WTC11 (cell line): ENCODE results near the gene VWA7. TPM values are rescaled to one million over a fixed set of nuclear protein-coding genes. Genes with fewer than 3 reads are reported as not detected.

ENCODE experiments used
- ATAC-seq: fragments of 200-7000 bp; cut with Tn5 transposase; 2 replicates; pipeline ENCODE4 v1.10.0; 2021; ENCODE audit warnings: mild to moderate bottlenecking, moderate library complexity
- CTCF ChIA-PET: fragments of 300-600 bp; sonication (Branson Sonifier 250); formaldehyde crosslinking; loops from one replicate; lab custom pipeline; 2021; ENCODE audit warnings: antibody characterized with exemption; lab: Charles Lee
- POLR2A ChIA-PET: fragments of 350-600 bp; sonication (Branson Sonifier 250); formaldehyde crosslinking; loops from one replicate; lab custom pipeline; 2021; ENCODE audit warnings: antibody characterized with exemption; lab: Charles Lee
- DNase-seq: peaks from one replicate; pipeline ENCODE4 v3.0.0; 2021; ENCODE audit warnings: low spot score
- H3K27ac Mint-ChIP-seq: 2 replicates; pipeline ENCODE4 v1.8.0; 2021; ENCODE audit warnings: mixed read lengths
- H3K27me3 Mint-ChIP-seq: 2 replicates; pipeline ENCODE4 v1.8.0; 2021; ENCODE audit warnings: low read depth, mild to moderate bottlenecking, moderate library complexity, mixed read lengths
- H3K36me3 Mint-ChIP-seq: 2 replicates; pipeline ENCODE4 v1.8.0; 2021; ENCODE audit warnings: mixed read lengths
- H3K4me1 Mint-ChIP-seq: 2 replicates; pipeline ENCODE4 v1.8.0; 2022; ENCODE audit warnings: mixed read lengths
- H3K4me3 Mint-ChIP-seq: 2 replicates; pipeline ENCODE4 v1.8.0; 2021; ENCODE audit warnings: mild to moderate bottlenecking, moderate library complexity, mixed read lengths
- H3K9me3 Mint-ChIP-seq: 2 replicates; pipeline ENCODE4 v1.8.0; 2021; ENCODE audit warnings: mixed read lengths
- ATF1 ChIP-seq: sonication (generic); formaldehyde crosslinking; IDR thresholded peaks from 2 replicates; pipeline ENCODE4 v1.8.1; 2023; ENCODE audit warnings: mild to moderate bottlenecking, moderate library complexity, missing genetic modification reagents
- CREB1 ChIP-seq: sonication (generic); formaldehyde crosslinking; IDR thresholded peaks from 2 replicates; pipeline ENCODE4 v1.8.0; 2023; ENCODE audit warnings: mild to moderate bottlenecking, missing genetic modification reagents
- GTF2I ChIP-seq: fragments of 250-450 bp; sonication (Bioruptor Pico); conservative IDR thresholded peaks from 2 replicates; pipeline ENCODE4 v1.4.0; 2021; ENCODE audit warnings: mild to moderate bottlenecking
- HMGA2 ChIP-seq: fragments of 250-450 bp; sonication (Bioruptor Pico); IDR thresholded peaks from 2 replicates; pipeline ENCODE4 v1.4.0; 2021; ENCODE audit warnings: mild to moderate bottlenecking, moderate library complexity
- HMGXB4 ChIP-seq: sonication (generic); formaldehyde crosslinking; IDR thresholded peaks from 2 replicates; pipeline ENCODE4 v1.8.1; 2023; ENCODE audit warnings: mild to moderate bottlenecking, moderate library complexity, missing genetic modification reagents
- MAX ChIP-seq: sonication (generic); formaldehyde crosslinking; IDR thresholded peaks from 2 replicates; pipeline ENCODE4 v1.8.0; 2022; ENCODE audit warnings: mild to moderate bottlenecking, missing genetic modification reagents
- PREB ChIP-seq: sonication (generic); formaldehyde crosslinking; IDR thresholded peaks from 2 replicates; pipeline ENCODE4 v1.8.1; 2022; ENCODE audit warnings: mild to moderate bottlenecking, missing genetic modification reagents, moderate library complexity, borderline replicate concordance
- SMAD3 ChIP-seq: sonication (generic); formaldehyde crosslinking; IDR thresholded peaks from 2 replicates; pipeline ENCODE4 v1.8.0; 2022; ENCODE audit warnings: missing genetic modification reagents, mild to moderate bottlenecking, borderline replicate concordance
- TEAD1 ChIP-seq: sonication (generic); formaldehyde crosslinking; IDR thresholded peaks from 2 replicates; pipeline ENCODE4 v1.8.0; 2022; ENCODE audit warnings: mild to moderate bottlenecking, missing genetic modification reagents
- TEAD4 ChIP-seq: sonication (generic); formaldehyde crosslinking; IDR thresholded peaks from 2 replicates; pipeline ENCODE4 v1.8.0; 2022; ENCODE audit warnings: mild to moderate bottlenecking, missing genetic modification reagents
- ZNF219 ChIP-seq: sonication (generic); formaldehyde crosslinking; IDR thresholded peaks from 2 replicates; pipeline ENCODE4 v1.8.0; 2023; ENCODE audit warnings: missing genetic modification reagents, mild to moderate bottlenecking, borderline replicate concordance
- ZNF396 ChIP-seq: fragments of 250-450 bp; sonication (Bioruptor Pico); IDR thresholded peaks from 2 replicates; pipeline ENCODE4 v1.8.0; 2021; ENCODE audit warnings: mild to moderate bottlenecking, moderate library complexity, borderline replicate concordance
- ZNF416 ChIP-seq: fragments of 250-450 bp; sonication (Bioruptor Pico); IDR thresholded peaks from 2 replicates; pipeline ENCODE4 v1.9.0; 2021; ENCODE audit warnings: mild to moderate bottlenecking, inconsistent platforms
- ZNF425 ChIP-seq: fragments of 250-450 bp; sonication (Bioruptor Pico); conservative IDR thresholded peaks from 2 replicates; pipeline ENCODE4 v1.9.0; 2021; ENCODE audit warnings: mild to moderate bottlenecking
- total RNA-seq: library from RNA; stranded (reverse); gene quantifications from 3 replicates; pipeline ENCODE4 v1.2.3, GENCODE V29; 2021

VWA7 gene
- total RNA-seq, 1 experiment from 2014 or later, result 1.8 TPM

- TF ChIP-seq PREB (CRISPR knock-in tag) (no peak), CREB1 (no peak), MAX (no peak), SMAD3 (CRISPR knock-in tag) (no peak), ZNF396 (CRISPR knock-in tag) (no peak), TEAD1 (no peak), ZNF416 (CRISPR knock-in tag) (no peak)
- TF ChIP-seq, all 79 proteins: peak for 0
Measured at GRCh38 chr6:31725502-31726350, 51.4 kb downstream of the VWA7 start (continued).

GRCh38 chr6:31723980-31724691 is 53.0 kb downstream of the VWA7 start:
- H3K4me1 Mint-ChIP-seq, result peaks cover 7% of the 10 kb centered on the region
- no peak overlapping the region for H3K27ac Mint-ChIP-seq
- ChIA-PET CTCF (interaction anchor here (0.6 to 3.0 kb wide), 8 partner anchors 10 to 72 kb away, joined by 3 to 16 read pairs (median 4); partner anchors contain the start of genes ABHD16A, CLIC1 and VARS1), POLR2A (interaction anchor here (0.7 kb wide), 1 partner anchor 91 kb away, joined by 3 read pairs; no protein-coding TSS in a partner anchor)
- DNase-seq, result no peak
- H3K27me3 Mint-ChIP-seq, result peaks cover 4% of the 10 kb centered on the region; the same call in 1 of the 2 replicates
- no peak overlapping the region for H3K4me3 Mint-ChIP-seq
- no peaks in the 10 kb centered on the region for H3K9me3 Mint-ChIP-seq
- no peak; the same call in 1 of the 2 replicates for ATAC-seq
- peaks cover 9% of the 10 kb centered on the region for H3K36me3 Mint-ChIP-seq
- TF ChIP-seq ATF1 (CRISPR knock-in tag), result no peak
- TF ChIP-seq ZNF219 (CRISPR knock-in tag), result no peak
- no peak for TF ChIP-seq GTF2I (CRISPR knock-in tag)
- no peak for TF ChIP-seq ZNF396 (CRISPR knock-in tag)

- Mint-ChIP-seq H3K36me3 (peaks cover 9% of the 10 kb centered on the region), H3K9me3 (no peaks in the 10 kb centered on the region), H3K27me3 (peaks cover 4% of the 10 kb centered on the region; the same call in 1 of the 2 replicates), H3K27ac (0 out of 2 replicates have a peak within 1 kb of the TSS, but pooled peaks have one; percentile 42), H3K4me3 (no peak within 1 kb of the TSS), H3K4me1 (peaks cover 7% of the 10 kb centered on the region)
- ChIA-PET POLR2A (no interaction called here), CTCF (interaction anchor here (0.6 to 3.0 kb wide), 6 partner anchors 13 to 72 kb away, joined by 3 to 16 read pairs (median 3); partner anchors contain the start of genes ABHD16A, CLIC1 and VARS1)
- TF ChIP-seq HMGXB4 (CRISPR knock-in tag) (no peak), TEAD4 (CRISPR knock-in tag) (no peak), ZNF396 (CRISPR knock-in tag) (no peak), HMGA2 (CRISPR knock-in tag) (no peak), ZNF425 (CRISPR knock-in tag) (no peak)
- TF ChIP-seq, all 79 proteins: peak for 0
- ATAC-seq (no peak; the same call in 1 of the 2 replicates), DNase-seq (no peak)
Measured at GRCh38 chr6:31723245-31723979, 53.7 kb downstream of the VWA7 start, which contains the start of gene MPIG6B. MPIG6B (plus strand) TSS chr6:31723373; CDS start chr6:31723384, 11 bp downstream.
